Measurements from ENCODE around the gene ZNF750. TPM values are rescaled to one million over a fixed set of nuclear protein-coding genes. Genes with fewer than 3 reads are reported as not detected.

Gene ZNF750
- total RNA-seq, 4 donors from 2014 or later = not detected

GRCh38 chr17:82869536-82869935 lies 29.7 kb upstream of the ZNF750 start:
- H3K36me3 ChIP-seq = peaks cover 0 to 39% (median 0%) of the 10 kb centered on the region in 3 donors
- peaks cover 0 to 13% (median 5%) of the 10 kb centered on the region in 4 donors for H3K4me1 ChIP-seq
- 89 to 92% methylated on average over 11 of the region's 11 CpGs for WGBS, 2 donors
- no peak for DNase-seq (ENCODE audit: low spot score in 2 of 2)
- H3K9me3 ChIP-seq = no peaks in the 10 kb centered on the region
- H3K27ac ChIP-seq = no peak overlapping the region
- H3K4me3 ChIP-seq = no peak overlapping the region
- TF ChIP-seq CTCF (IDR thresholded peaks at IDR 0.05) (no peak), POLR2A (IDR thresholded peaks at IDR 0.05) (no peak), EP300 (IDR thresholded peaks at IDR 0.05) (no peak)
- H3K27me3 ChIP-seq = no peaks in the 10 kb centered on the region

GRCh38 chr17:82868715-82869131 lies 28.9 kb upstream of the ZNF750 start:
- Histone ChIP-seq H3K27me3 (no peaks in the 10 kb centered on the region), H3K27ac (no peak overlapping the region), H3K4me3 (no peak overlapping the region), H3K4me1 (peaks cover 0 to 17% (median 5%) of the 10 kb centered on the region in 4 donors), H3K36me3 (peaks cover 0 to 39% (median 0%) of the 10 kb centered on the region in 3 donors), H3K9me3 (no peaks in the 10 kb centered on the region)
- 88% methylated on average over 21 of the region's 21 CpGs for WGBS, 2 donors
- no peak for DNase-seq (ENCODE audit: low spot score in 2 of 2)
- no peak for TF ChIP-seq CTCF (IDR thresholded peaks at IDR 0.05)
- TF ChIP-seq POLR2A (IDR thresholded peaks at IDR 0.05) = no peak
- no peak for TF ChIP-seq EP300 (IDR thresholded peaks at IDR 0.05)

GRCh38 chr17:82867763-82868325 lies 28.0 kb upstream of the ZNF750 start:
- WGBS, 2 donors = 90% methylated on average over 17 to 18 of the region's 18 CpGs
- Histone ChIP-seq H3K4me3 (no peak overlapping the region), H3K27me3 (no peaks in the 10 kb centered on the region), H3K4me1 (peaks cover 0 to 25% (median 5%) of the 10 kb centered on the region in 4 donors), H3K27ac (no peak overlapping the region), H3K36me3 (peaks cover 0 to 39% (median 0%) of the 10 kb centered on the region in 3 donors), H3K9me3 (no peaks in the 10 kb centered on the region)
- no peak for DNase-seq (ENCODE audit: low spot score in 2 of 2)
- TF ChIP-seq EP300 (IDR thresholded peaks at IDR 0.05) (no peak), CTCF (IDR thresholded peaks at IDR 0.05) (no peak), POLR2A (IDR thresholded peaks at IDR 0.05) (no peak)

- H3K27ac ChIP-seq = peak overlapping the region in 1 of 4 donors; percentile 25
- peaks cover 0 to 21% (median 5%) of the 10 kb centered on the region in 4 donors for H3K4me1 ChIP-seq
- no peak for DNase-seq (ENCODE audit: low spot score in 2 of 2)
- H3K36me3 ChIP-seq = peaks cover 0 to 28% (median 0%) of the 10 kb centered on the region in 3 donors
- TF ChIP-seq EP300 (IDR thresholded peaks at IDR 0.05) (peak in 1 of 2 donors; percentile 19), POLR2A (IDR thresholded peaks at IDR 0.05) (no peak), CTCF (IDR thresholded peaks at IDR 0.05) (no peak)
- H3K4me3 ChIP-seq = no peak overlapping the region
- no peaks in the 10 kb centered on the region for H3K9me3 ChIP-seq
- 44 to 63% methylated on average over 7 to 11 of the region's 11 CpGs for WGBS, 2 donors
- no peaks in the 10 kb centered on the region for H3K27me3 ChIP-seq
Measured at GRCh38 chr17:82866590-82867191, 26.9 kb upstream of the ZNF750 start.

GRCh38 chr17:82865774-82866395 lies 26.1 kb upstream of the ZNF750 start:
- TF ChIP-seq CTCF (IDR thresholded peaks at IDR 0.05) = no peak
- no peak for TF ChIP-seq POLR2A (IDR thresholded peaks at IDR 0.05)
- Histone ChIP-seq H3K9me3 (no peaks in the 10 kb centered on the region), H3K27ac (peak overlapping the region in 1 of 4 donors; percentile 25), H3K4me3 (no peak overlapping the region), H3K36me3 (peaks cover 0 to 20% (median 0%) of the 10 kb centered on the region in 3 donors), H3K4me1 (peaks cover 0 to 21% (median 8%) of the 10 kb centered on the region in 4 donors), H3K27me3 (no peaks in the 10 kb centered on the region)
- 69 to 79% methylated on average over 9 of the region's 9 CpGs for WGBS, 2 donors
- no peak for DNase-seq (ENCODE audit: low spot score in 2 of 2)

Measured in tibial nerve (tissue), 4 donors.